Transverse colon (tissue), 3 donors: ENCODE results near the gene CDH19.

ENCODE experiments used
- EP300 ChIP-seq: sonication (generic); formaldehyde crosslinking; IDR thresholded peaks from one replicate; pipeline ENCODE4 v1.6.1; 2017; ENCODE audit warnings: antibody characterized with exemption, low read depth
- POLR2A ChIP-seq: fragments of 450-650 bp; IDR thresholded peaks from one replicate; pipeline ENCODE4 v1.6.1; 2016; ENCODE audit warnings: antibody characterized with exemption, mild to moderate bottlenecking, moderate library complexity
- POLR2AphosphoS5 ChIP-seq, 3 donors: sonication (generic); formaldehyde crosslinking; IDR thresholded peaks; one replicate each; pipeline ENCODE4 v1.6.1; 2016; ENCODE audit warnings: antibody characterized with exemption in 3 of 3

- TF ChIP-seq EP300 (no peak), POLR2AphosphoS5 (IDR thresholded peaks at IDR 0.05) (no peak), POLR2A (no peak)
Observed at GRCh38 chr18:66607632-66608031, 3.7 kb upstream of the CDH19 start.
